ENCODE measurements around the gene ASB2. TPM values are rescaled to one million over a fixed set of nuclear protein-coding genes. Genes with fewer than 3 reads are reported as not detected.

Gene ASB2
- total RNA-seq, 1 experiment from 2014 or later = not detected

GRCh38 chr14:94016446-94016976, 40.1 kb upstream of the ASB2 start:
- CTCF ChIA-PET = no interaction called here
- no peaks in the 10 kb centered on the region for H3K9me2 ChIP-seq (ENCODE audit: insufficient read depth)

More at GRCh38 chr14:94016446-94016976, 40.1 kb upstream of the ASB2 start:
- intact Hi-C loops (cut with micrococcal nuclease) = no loop called here
- no TSS peak for BruUV-seq (replicated peaks)
- POLR2A ChIA-PET = no interaction called here
- Histone ChIP-seq H3K27ac (ENCODE audit: low read depth, low read length) (no peak overlapping the region), H3K4me2 (ENCODE audit: low read length) (no peak overlapping the region), H3K9me3 (ENCODE audit: control insufficient read depth in 1 of 2, insufficient read depth in 1 of 2, low read depth in 1 of 2, low read length in 2 of 2) (no peaks in the 10 kb centered on the region), H3K4me1 (ENCODE audit: control insufficient read depth in 1 of 2, insufficient read depth in 2 of 2, low read length in 2 of 2) (peaks cover 8 to 24% of the 10 kb centered on the region in 2 experiments; a peak in 3 of 4 replicates), H4K20me1 (ENCODE audit: insufficient read depth) (no peaks in the 10 kb centered on the region), H3K9ac (ENCODE audit: low read length) (no peak overlapping the region), H2AFZ (ENCODE audit: low read depth, low read length, poor library complexity, severe bottlenecking) (no peak overlapping the region), H3K79me2 (ENCODE audit: insufficient read depth, low read length) (no peaks in the 10 kb centered on the region), H3K36me3 (ENCODE audit: control insufficient read depth in 1 of 2, insufficient read depth in 2 of 2, low read length in 2 of 2) (no peaks in the 10 kb centered on the region), H3K4me3 (replicated peaks in 1 of 2; ENCODE audit: low read depth in 1 of 2, low read length in 2 of 2) (no peak overlapping the region), H3K27me3 (ENCODE audit: insufficient read depth, low read length) (no peaks in the 10 kb centered on the region)
- no peak for TF ChIP-seq YY1 (IDR thresholded peaks at IDR 0.05; ENCODE audit: extremely low read depth, insufficient replicate concordance, low read depth, low read length)
- no peak for TF ChIP-seq TCF7L2 (IDR thresholded peaks at IDR 0.05; ENCODE audit: borderline replicate concordance, extremely low read depth, insufficient read depth, insufficient read length)
- TF ChIP-seq SRF (IDR thresholded peaks at IDR 0.05; ENCODE audit: low read depth) = no peak
- no peak for TF ChIP-seq JUND (IDR thresholded peaks at IDR 0.05)
- no peak for TF ChIP-seq CBX3 (IDR thresholded peaks at IDR 0.05; ENCODE audit: low read depth)
- TF ChIP-seq FOSL1 (IDR thresholded peaks at IDR 0.05; ENCODE audit: low read depth) = no peak
- TF ChIP-seq MAX (IDR thresholded peaks at IDR 0.05) = no peak
- no peak for TF ChIP-seq ZBTB33 (IDR thresholded peaks at IDR 0.05; ENCODE audit: extremely low read depth, insufficient replicate concordance, low read length)
- TF ChIP-seq POLR2A (IDR thresholded peaks at IDR 0.05; ENCODE audit: borderline replicate concordance, extremely low read depth, insufficient read depth, insufficient read length) = no peak
- TF ChIP-seq EZH2 (IDR thresholded peaks at IDR 0.05) = no peak
- TF ChIP-seq EGR1 (IDR thresholded peaks at IDR 0.05; ENCODE audit: low read depth) = no peak
- no peak for TF ChIP-seq RAD21 (IDR thresholded peaks at IDR 0.05; ENCODE audit: low read depth)
- no peak for TF ChIP-seq CEBPB (IDR thresholded peaks at IDR 0.05; ENCODE audit: low read depth)
- no peak for TF ChIP-seq ELF1 (IDR thresholded peaks at IDR 0.05; ENCODE audit: borderline replicate concordance, low read depth)
- ATAC-seq (no peak), DNase-seq (ENCODE audit: low read depth, low spot score) (no peak)
- RAD21 ChIA-PET (ENCODE audit: low non-redundant PET in 1 of 2, low total read pairs in 2 of 2, uncharacterized antibody in 2 of 2, unreplicated experiment in 2 of 2) = interaction anchor here in 1 of 2 experiments (0.6 kb wide), 1 partner anchor 9 kb away, joined by 3 read pairs; no protein-coding TSS in a partner anchor

All from HCT116 (cell line).